PC-9 (cell line): ENCODE data around the gene GAS5. TPM values are rescaled to one million over a fixed set of nuclear protein-coding genes. Genes with fewer than 3 reads are reported as not detected.

Source experiments
- BruUV-seq: library from RNA; stranded (reverse); fragments of 400-500 nt; replicated peaks from 2 replicates; lab custom pipeline; 2021; lab: Mats Ljungman, UMichigan
- CTCF ChIA-PET: fragments of 300-600 bp; sonication (Branson Sonifier 250); formaldehyde crosslinking; loops from one replicate; lab custom pipeline; 2022; ENCODE audit warnings: antibody characterized with exemption; lab: Charles Lee
- POLR2A ChIA-PET: fragments of 300-600 bp; sonication (Branson Sonifier 250); formaldehyde crosslinking; loops from one replicate; lab custom pipeline; 2022; ENCODE audit warnings: antibody characterized with exemption; ENCODE audit not compliant: unreplicated experiment; lab: Charles Lee
- DNase-seq, 2 experiments: peaks; one replicate each; pipeline versions ENCODE4 v3.0.0 to v3.0.0-alpha.2; 2015 to 2022; ENCODE audit warnings: mixed read lengths in 1 of 2
- H2AFZ ChIP-seq: fragments of 200-600 bp; sonication (generic); 2 replicates; pipeline ENCODE4 v1.8.1; 2017; ENCODE audit warnings: antibody characterized with exemption
- H3F3A ChIP-seq: fragments of 200-600 bp; sonication (generic); 2 replicates; pipeline ENCODE4 v1.8.1; 2017; ENCODE audit warnings: antibody characterized with exemption, mild to moderate bottlenecking, low read depth; ENCODE audit not compliant: insufficient read depth
- H3K27ac ChIP-seq: fragments of 200-600 bp; sonication (generic); 2 replicates; pipeline ENCODE4 v1.6.1; 2016; ENCODE audit warnings: mixed run types
- H3K27me3 ChIP-seq: fragments of 200-600 bp; sonication (generic); 2 replicates; pipeline ENCODE4 v1.6.1; 2016; ENCODE audit warnings: low read depth, mixed run types; ENCODE audit not compliant: insufficient read depth
- H3K36me3 ChIP-seq: fragments of 200-600 bp; sonication (generic); 2 replicates; pipeline ENCODE4 v1.6.1; 2016; ENCODE audit warnings: low read depth, mixed run types
- H3K4me1 ChIP-seq: fragments of 200-600 bp; sonication (generic); replicated peaks from 2 replicates; pipeline ENCODE4 v1.6.1; 2016; ENCODE audit warnings: mixed run types; ENCODE audit not compliant: insufficient read depth
- H3K4me2 ChIP-seq: fragments of 200-600 bp; sonication (generic); 2 replicates; pipeline ENCODE4 v1.6.1; 2017; ENCODE audit warnings: mixed run types
- H3K4me3 ChIP-seq: fragments of 200-600 bp; sonication (generic); 2 replicates; pipeline ENCODE4 v1.6.1; 2016; ENCODE audit warnings: mixed run types
- H3K79me2 ChIP-seq: fragments of 200-600 bp; sonication (generic); 2 replicates; pipeline ENCODE4 v1.6.1; 2017; ENCODE audit warnings: low read depth, mixed run types
- H3K9me2 ChIP-seq: fragments of 200-600 bp; sonication (generic); 2 replicates; pipeline ENCODE4 v1.8.1; 2017; ENCODE audit warnings: mild to moderate bottlenecking; ENCODE audit not compliant: insufficient read depth
- H3K9me3 ChIP-seq: fragments of 200-600 bp; sonication (generic); 2 replicates; pipeline ENCODE4 v1.8.1; 2016; ENCODE audit warnings: low read depth; ENCODE audit not compliant: insufficient read depth
- H4K20me1 ChIP-seq: fragments of 200-600 bp; sonication (generic); 2 replicates; pipeline ENCODE4 v1.8.1; 2017; ENCODE audit not compliant: insufficient read depth
- CTCF ChIP-seq: fragments of 200-600 bp; sonication (generic); conservative IDR thresholded peaks from 2 replicates; pipeline ENCODE4 v1.6.1; 2017; ENCODE audit warnings: mixed run types, antibody characterized with exemption, mild to moderate bottlenecking, moderate library complexity
- EZH2 ChIP-seq: fragments of 200-600 bp; sonication (generic); IDR thresholded peaks from 2 replicates; pipeline ENCODE4 v1.8.0; 2017; ENCODE audit warnings: antibody characterized with exemption, low read depth
- intact Hi-C: fragments of 100-400 bp; cut with micrococcal nuclease; formaldehyde crosslinking; loops from one replicate; pipeline ENCODE4 v1.10.0; 2022; ENCODE audit not compliant: unreplicated experiment
- total RNA-seq: library from RNA; stranded (reverse); gene quantifications from 2 replicates; pipeline ENCODE4 v1.2.3, GENCODE V29; 2021

The GAS5 gene
- total RNA-seq, 1 experiment from 2014 or later = 234 TPM

- no peaks in the 10 kb centered on the region for H3K27me3 ChIP-seq
- intact Hi-C loops = no loop called here
- POLR2A ChIA-PET = no interaction called here
- TF ChIP-seq EZH2 (no peak), CTCF (no peak)
- H3K27ac ChIP-seq = no peak overlapping the region
- no peaks in the 10 kb centered on the region for H3K9me2 ChIP-seq
- no peaks in the 10 kb centered on the region for H3K4me1 ChIP-seq
- no peaks in the 10 kb centered on the region for H3K9me3 ChIP-seq
- CTCF ChIA-PET = no interaction called here
- no peak for DNase-seq
- H3F3A ChIP-seq = 0 out of 2 replicates have a peak, but pooled peaks cover 5% of the 10 kb centered on the region
- no peak overlapping the region for H3K4me2 ChIP-seq
- no peak overlapping the region for H2AFZ ChIP-seq
- BruUV-seq = no TSS peak
- no peaks in the 10 kb centered on the region for H3K79me2 ChIP-seq
- H3K36me3 ChIP-seq = peaks cover 10% of the 10 kb centered on the region; the same call in 1 of the 2 replicates
- H4K20me1 ChIP-seq = no peaks in the 10 kb centered on the region
- no peak overlapping the region for H3K4me3 ChIP-seq
These were observed 14.7 kb downstream of the GAS5 start for GRCh38 chr1:173853074-173853473.

GRCh38 chr1:173852105-173852504 is 15.7 kb downstream of the GAS5 start:
- no peak overlapping the region for H3K4me2 ChIP-seq
- no peak overlapping the region for H2AFZ ChIP-seq
- no peaks in the 10 kb centered on the region for H3K27me3 ChIP-seq
- H3K27ac ChIP-seq = no peak overlapping the region
- no peak overlapping the region for H3K4me3 ChIP-seq
- no TSS peak for BruUV-seq
- H3K79me2 ChIP-seq = no peaks in the 10 kb centered on the region
- no peak for TF ChIP-seq CTCF
- H3F3A ChIP-seq = 0 out of 2 replicates have a peak, but pooled peaks cover 6% of the 10 kb centered on the region
- ChIA-PET CTCF (no interaction called here), POLR2A (no interaction called here)
- intact Hi-C loops = no loop called here
- H3K4me1 ChIP-seq = no peaks in the 10 kb centered on the region
- 0 out of 2 replicates have a peak, but pooled peaks cover 6% of the 10 kb centered on the region for H3K36me3 ChIP-seq
- DNase-seq = no peak
- no peaks in the 10 kb centered on the region for H4K20me1 ChIP-seq
- H3K9me2 ChIP-seq = no peaks in the 10 kb centered on the region
- no peaks in the 10 kb centered on the region for H3K9me3 ChIP-seq

- no peak for TF ChIP-seq CTCF
- TF ChIP-seq EZH2 = no peak
- ChIA-PET POLR2A (no interaction called here), CTCF (no interaction called here)
- Histone ChIP-seq H3K9me3 (no peaks in the 10 kb centered on the region), H3K27ac (no peak overlapping the region), H3K36me3 (peaks cover 26% of the 10 kb centered on the region; the same call in 1 of the 2 replicates), H4K20me1 (no peaks in the 10 kb centered on the region), H3K79me2 (no peaks in the 10 kb centered on the region), H3K4me2 (no peak overlapping the region), H3K4me3 (no peak overlapping the region), H3K4me1 (no peaks in the 10 kb centered on the region), H2AFZ (no peak overlapping the region), H3F3A (no peaks in the 10 kb centered on the region; the same call in 1 of the 2 replicates), H3K9me2 (no peaks in the 10 kb centered on the region), H3K27me3 (no peaks in the 10 kb centered on the region)
- no TSS peak for BruUV-seq
- intact Hi-C loops = no loop called here
- DNase-seq = no peak
These were observed 35.0 kb downstream of the GAS5 start for GRCh38 chr1:173832748-173833147.
